Endothelial cell of umbilical vein (primary cell): ENCODE data around the gene KCTD18. TPM values are rescaled to one million over a fixed set of nuclear protein-coding genes. Genes with fewer than 3 reads are reported as not detected.

ENCODE experiments used
- BruUV-seq: library from RNA; stranded (reverse); fragments of 400-500 nt; replicated peaks from 2 replicates; lab custom pipeline; 2021; lab: Mats Ljungman, UMichigan
- CTCF ChIA-PET: fragments of 300-600, 350-600 bp; sonication (Branson Sonifier 250); formaldehyde crosslinking; loops from one replicate; lab custom pipeline; 2021; ENCODE audit warnings: antibody characterized with exemption, inconsistent platforms; lab: Charles Lee
- POLR2A ChIA-PET: fragments of 300-600, 350-600 bp; sonication (Branson Sonifier 250); formaldehyde crosslinking; loops from one replicate; lab custom pipeline; 2021; ENCODE audit warnings: antibody characterized with exemption, inconsistent platforms; lab: Charles Lee
- DNase-seq: peaks from one replicate; pipeline ENCODE4 v3.0.0-alpha.2; 2011; ENCODE audit warnings: low read depth, low spot score
- FAIRE-seq: peaks from 2 replicates; lab custom pipeline; 2011; peaks lifted over from hg19 to GRCh38; lab: Jason Lieb, UNC
- H2AFZ ChIP-seq: 2 replicates; pipeline ENCODE4 v1.6.0; 2012; ENCODE audit warnings: low read depth, low read length, control low read depth, inconsistent platforms
- H3K27ac ChIP-seq: 2 replicates; pipeline ENCODE4 v1.5.1; 2011; ENCODE audit warnings: low read depth, mild to moderate bottlenecking, control low read depth, low read length, moderate library complexity; ENCODE audit not compliant: insufficient read depth
- H3K27me3 ChIP-seq, 2 experiments: 2 replicates each; pipeline versions ENCODE4 v1.6.0 to v1.6.1; 2011; ENCODE audit warnings: low read length in 2 of 2, mixed read lengths in 1 of 2; ENCODE audit not compliant: control insufficient read depth in 2 of 2, insufficient read depth in 2 of 2
- H3K36me3 ChIP-seq, 2 experiments: 2 replicates in 1 of 2; 3 replicates in 1 of 2; pipeline ENCODE4 v1.5.1; 2011; ENCODE audit warnings: low read length in 2 of 2, mild to moderate bottlenecking in 1 of 2, moderate library complexity in 1 of 2; ENCODE audit not compliant: control insufficient read depth in 2 of 2, insufficient read depth in 2 of 2; ENCODE audit errors: extremely low read depth in 1 of 2
- H3K4me1 ChIP-seq: 3 replicates; pipeline ENCODE4 v1.5.1; 2011; ENCODE audit warnings: mild to moderate bottlenecking, low read length; ENCODE audit not compliant: control insufficient read depth, insufficient read depth; ENCODE audit errors: extremely low read depth
- H3K4me2 ChIP-seq: 2 replicates; pipeline ENCODE4 v1.6.1; 2011; ENCODE audit warnings: low read length, control low read depth, mixed read lengths; ENCODE audit not compliant: insufficient read depth
- H3K4me3 ChIP-seq, 3 experiments: fragments of 200-600 bp in 1 of 3; sonication (generic), shearing (Covaris generic) in 1 of 3; replicated peaks in 1 of 3; 2 replicates each; pipeline ENCODE4 v1.5.1; 2011 to 2016; ENCODE audit warnings: control low read depth in 3 of 3, low read length in 3 of 3, mild to moderate bottlenecking in 2 of 3, inconsistent platforms in 1 of 3, low read depth in 1 of 3, moderate library complexity in 1 of 3; ENCODE audit not compliant: insufficient read depth in 1 of 3
- H3K79me2 ChIP-seq: 2 replicates; pipeline ENCODE4 v1.6.0; 2012; ENCODE audit warnings: low read length, inconsistent platforms; ENCODE audit not compliant: control insufficient read depth, insufficient read depth
- H3K9ac ChIP-seq: replicated peaks from 2 replicates; pipeline ENCODE3; 2011; ENCODE audit warnings: low read length, control low read depth; ENCODE audit not compliant: insufficient read depth; ENCODE audit errors: extremely low read depth
- H3K9me1 ChIP-seq: replicated peaks from 3 replicates; pipeline ENCODE4 v1.6.0; 2011; ENCODE audit warnings: mild to moderate bottlenecking, low read length; ENCODE audit not compliant: control insufficient read depth, insufficient read depth; ENCODE audit errors: extremely low read depth
- H3K9me3 ChIP-seq: replicated peaks from 2 replicates; pipeline ENCODE4 v1.5.1; 2012; ENCODE audit warnings: low read length, inconsistent platforms; ENCODE audit not compliant: control insufficient read depth, insufficient read depth
- H4K20me1 ChIP-seq: replicated peaks from 2 replicates; pipeline ENCODE3; 2011; ENCODE audit warnings: mild to moderate bottlenecking, low read length; ENCODE audit not compliant: control insufficient read depth, insufficient read depth; ENCODE audit errors: extremely low read depth
- EZH2 ChIP-seq: IDR thresholded peaks from 2 replicates; pipeline ENCODE4 v1.6.1; 2012; ENCODE audit warnings: borderline replicate concordance, low read depth, mild to moderate bottlenecking, moderate library complexity, low read length, inconsistent platforms; ENCODE audit not compliant: severe bottlenecking
- GATA2 ChIP-seq: IDR thresholded peaks from 2 replicates; pipeline ENCODE4 v1.7.0; 2011; ENCODE audit warnings: low read depth, mild to moderate bottlenecking, moderate library complexity, mixed read lengths, low read length; ENCODE audit not compliant: insufficient read length, insufficient read depth
- JUN ChIP-seq: IDR thresholded peaks from 2 replicates; pipeline ENCODE4 v1.6.1; 2011; ENCODE audit warnings: borderline replicate concordance, low read depth; ENCODE audit not compliant: insufficient read length, insufficient read depth
- MYC ChIP-seq: IDR thresholded peaks from one replicate; pipeline ENCODE4 v1.6.1; 2011; ENCODE audit warnings: mild to moderate bottlenecking, low read depth, low read length
- POLR2A ChIP-seq: IDR thresholded peaks from 2 replicates; pipeline ENCODE4 v1.6.1; 2012; ENCODE audit warnings: low read depth, mild to moderate bottlenecking, control low read depth, low read length
- dilution Hi-C: fragments of 300-500 bp; cut with MboI; formaldehyde crosslinking; loops from one replicate; pipeline ENCODE4 v1.15.0; 2019; ENCODE audit warnings: low sequenced_read_pairs; ENCODE audit not compliant: extremely low pct_ligation_motif_present
- intact Hi-C: fragments of 100-400 bp; cut with micrococcal nuclease; formaldehyde crosslinking; loops from one replicate; pipeline ENCODE4 v1.10.0; 2022
- polyA plus RNA-seq, 4 experiments: library from polyadenylated mRNA; depleted of rRNA in 3 of 4; stranded (reverse) in 3 of 4; unstranded in 1 of 4; fragments of >200 nt; gene quantifications; 2 replicates each; pipeline versions ENCODE4 v1.2.1 to v1.2.3, GENCODE V29; 2011 to 2012; ENCODE audit warnings: missing spikeins in 1 of 4
- total RNA-seq: library from RNA; stranded (reverse); gene quantifications from 2 replicates; pipeline ENCODE4 v1.2.3, GENCODE V29; 2021
- TF ChIP-seq, protein P1 (sequence below): IDR thresholded peaks from 2 replicates; pipeline ENCODE4 v1.6.1; 2011; ENCODE audit not compliant: insufficient read depth, insufficient read length
- TF ChIP-seq, protein P2 (sequence below), 2 donors: IDR thresholded peaks; 1 replicate in 1 of 2; 2 replicates in 1 of 2; pipeline ENCODE4 v1.5.1; 2011; ENCODE audit warnings: low read length in 2 of 2, mild to moderate bottlenecking in 2 of 2, moderate library complexity in 2 of 2, control low read depth in 1 of 2, inconsistent platforms in 1 of 2, low read depth in 1 of 2; ENCODE audit not compliant: insufficient read depth in 1 of 2; ENCODE audit errors: extremely low read depth in 1 of 2

KCTD18 gene
- total and polyA plus RNA-seq, 2 donors (not counting 3 experiments of a cell fraction or from before 2014, with no cell fraction given) = 2.6 to 6.6 TPM

DNA sequence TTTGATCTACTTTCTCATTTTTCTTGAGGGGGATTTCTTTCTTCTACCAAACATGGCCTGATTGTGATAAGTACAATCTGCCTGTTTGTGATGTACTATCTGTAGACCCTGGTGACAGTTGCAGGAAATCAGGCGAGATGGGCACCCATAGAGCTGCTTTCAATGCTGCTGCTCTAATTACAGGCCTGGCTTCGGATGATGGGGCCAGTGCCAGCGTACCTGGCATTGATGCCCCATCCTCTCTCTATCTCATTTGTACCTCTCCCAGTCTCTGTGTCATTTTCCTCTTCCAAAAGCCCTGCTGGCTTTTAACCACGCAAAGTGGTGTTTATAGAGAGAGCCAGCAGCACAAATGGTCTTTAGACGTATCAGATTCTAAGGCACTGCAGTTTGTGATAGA is 69.9 kb downstream of the KCTD18 start:
- peaks cover 4% of the 10 kb centered on the region for H3K4me1 ChIP-seq
- H3K4me3 ChIP-seq = no peak overlapping the region
- intact Hi-C loops (no loop called here), dilution Hi-C loops (no loop called here)
- no peaks in the 10 kb centered on the region for H3K79me2 ChIP-seq
- BruUV-seq = no TSS peak
- no peak for DNase-seq
- POLR2A ChIA-PET = no interaction called here
- TF ChIP-seq, protein P1, sequence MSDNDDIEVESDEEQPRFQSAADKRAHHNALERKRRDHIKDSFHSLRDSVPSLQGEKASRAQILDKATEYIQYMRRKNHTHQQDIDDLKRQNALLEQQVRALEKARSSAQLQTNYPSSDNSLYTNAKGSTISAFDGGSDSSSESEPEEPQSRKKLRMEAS = no peak
- TF ChIP-seq MYC (no peak), JUN (no peak), EZH2 (no peak), GATA2 (no peak), POLR2A (no peak)
- TF ChIP-seq, protein P2, sequence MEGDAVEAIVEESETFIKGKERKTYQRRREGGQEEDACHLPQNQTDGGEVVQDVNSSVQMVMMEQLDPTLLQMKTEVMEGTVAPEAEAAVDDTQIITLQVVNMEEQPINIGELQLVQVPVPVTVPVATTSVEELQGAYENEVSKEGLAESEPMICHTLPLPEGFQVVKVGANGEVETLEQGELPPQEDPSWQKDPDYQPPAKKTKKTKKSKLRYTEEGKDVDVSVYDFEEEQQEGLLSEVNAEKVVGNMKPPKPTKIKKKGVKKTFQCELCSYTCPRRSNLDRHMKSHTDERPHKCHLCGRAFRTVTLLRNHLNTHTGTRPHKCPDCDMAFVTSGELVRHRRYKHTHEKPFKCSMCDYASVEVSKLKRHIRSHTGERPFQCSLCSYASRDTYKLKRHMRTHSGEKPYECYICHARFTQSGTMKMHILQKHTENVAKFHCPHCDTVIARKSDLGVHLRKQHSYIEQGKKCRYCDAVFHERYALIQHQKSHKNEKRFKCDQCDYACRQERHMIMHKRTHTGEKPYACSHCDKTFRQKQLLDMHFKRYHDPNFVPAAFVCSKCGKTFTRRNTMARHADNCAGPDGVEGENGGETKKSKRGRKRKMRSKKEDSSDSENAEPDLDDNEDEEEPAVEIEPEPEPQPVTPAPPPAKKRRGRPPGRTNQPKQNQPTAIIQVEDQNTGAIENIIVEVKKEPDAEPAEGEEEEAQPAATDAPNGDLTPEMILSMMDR (IDR thresholded peaks at IDR 0.05; ENCODE audit: extremely low read depth in 1 of 2, insufficient read depth in 1 of 2, low read depth in 1 of 2, low read length in 2 of 2) = no peak
- no peak overlapping the region for H2AFZ ChIP-seq
- H3K4me2 ChIP-seq = no peak overlapping the region
- no peak overlapping the region for H3K9ac ChIP-seq
- FAIRE-seq = no peak
- H3K27me3 ChIP-seq = no peaks in the 10 kb centered on the region
- no peak overlapping the region for H3K27ac ChIP-seq
- CTCF ChIA-PET = no interaction called here
- peaks cover 2 to 8% of the 10 kb centered on the region in 2 experiments for H3K36me3 ChIP-seq
- no peaks in the 10 kb centered on the region for H3K9me3 ChIP-seq
- peaks cover 2% of the 10 kb centered on the region for H3K9me1 ChIP-seq
- H4K20me1 ChIP-seq = no peaks in the 10 kb centered on the region

Other genes with a start within 250 kb of the KCTD18 start
- gene SPATS2L, start 203.4 kb downstream of the KCTD18 start, total RNA-seq = 63.8 and 72.9 TPM in 2 replicates
- gene SPATS2L, start 203.4 kb downstream of the KCTD18 start, polyA plus RNA-seq = 26.8 and 29.1 TPM in 2 replicates
- gene SGO2, start 16.1 kb upstream of the KCTD18 start, total RNA-seq = 19.7 and 20.5 TPM in 2 replicates
- gene SGO2, start 16.1 kb upstream of the KCTD18 start, polyA plus RNA-seq = 1.3 and 1.7 TPM in 2 replicates
- 0.23 and 0.46 TPM in 2 replicates for gene AOX1, start 75.9 kb upstream of the KCTD18 start, total RNA-seq
- gene AOX1, start 75.9 kb upstream of the KCTD18 start, polyA plus RNA-seq = 0.02 and 0.03 TPM in 2 replicates